B cell (primary cell): ENCODE data around the gene RPTOR.

Source experiments
- EZH2 ChIP-seq: IDR thresholded peaks from 2 replicates; pipeline ENCODE4 v1.6.1; 2012; ENCODE audit warnings: borderline replicate concordance, low read depth, mild to moderate bottlenecking, moderate library complexity, low read length; ENCODE audit not compliant: insufficient read depth, poor library complexity, severe bottlenecking
- TF ChIP-seq, protein P1 (sequence below): fragments of 200-600 bp; IDR thresholded peaks from one replicate; pipeline ENCODE4 v1.8.0; 2022; ENCODE audit warnings: antibody characterized with exemption, mild to moderate bottlenecking

- TF ChIP-seq, protein P1, sequence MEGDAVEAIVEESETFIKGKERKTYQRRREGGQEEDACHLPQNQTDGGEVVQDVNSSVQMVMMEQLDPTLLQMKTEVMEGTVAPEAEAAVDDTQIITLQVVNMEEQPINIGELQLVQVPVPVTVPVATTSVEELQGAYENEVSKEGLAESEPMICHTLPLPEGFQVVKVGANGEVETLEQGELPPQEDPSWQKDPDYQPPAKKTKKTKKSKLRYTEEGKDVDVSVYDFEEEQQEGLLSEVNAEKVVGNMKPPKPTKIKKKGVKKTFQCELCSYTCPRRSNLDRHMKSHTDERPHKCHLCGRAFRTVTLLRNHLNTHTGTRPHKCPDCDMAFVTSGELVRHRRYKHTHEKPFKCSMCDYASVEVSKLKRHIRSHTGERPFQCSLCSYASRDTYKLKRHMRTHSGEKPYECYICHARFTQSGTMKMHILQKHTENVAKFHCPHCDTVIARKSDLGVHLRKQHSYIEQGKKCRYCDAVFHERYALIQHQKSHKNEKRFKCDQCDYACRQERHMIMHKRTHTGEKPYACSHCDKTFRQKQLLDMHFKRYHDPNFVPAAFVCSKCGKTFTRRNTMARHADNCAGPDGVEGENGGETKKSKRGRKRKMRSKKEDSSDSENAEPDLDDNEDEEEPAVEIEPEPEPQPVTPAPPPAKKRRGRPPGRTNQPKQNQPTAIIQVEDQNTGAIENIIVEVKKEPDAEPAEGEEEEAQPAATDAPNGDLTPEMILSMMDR = no peak
- no peak for TF ChIP-seq EZH2
Measured at GRCh38 chr17:80588702-80589383, 44.2 kb downstream of the RPTOR start.
